ENCODE data around the gene FYB1.

FYB1 gene

GRCh38 chr5:39059064-39059463 is 160.3 kb downstream of the FYB1 start:
- in situ Hi-C loops (cut with MboI; ENCODE audit: low sequenced_read_pairs): no loop called here

GRCh38 chr5:39058178-39058921 is 161.0 kb downstream of the FYB1 start:
- in situ Hi-C loops (cut with MboI; ENCODE audit: low sequenced_read_pairs): no loop called here

- in situ Hi-C loops (cut with MboI; ENCODE audit: low sequenced_read_pairs): no loop called here
Measured at GRCh38 chr5:39057734-39058133, 161.6 kb downstream of the FYB1 start.

- in situ Hi-C loops (cut with MboI; ENCODE audit: low sequenced_read_pairs): no loop called here
Measured at GRCh38 chr5:39055768-39056398, 163.5 kb downstream of the FYB1 start.

Measured in hTERT RPE-1 (cell line).